IPS DF 6.9 (cell line): ENCODE measurements around the gene ANKLE2.
"Not testable (repeated sequence)": the region's sequence is repeated elsewhere in the genome, so short reads cannot be mapped to it uniquely, and the experiment has no call there.

Experiments used
- DNase-seq: peaks from one replicate; pipeline ENCODE4 v3.0.0-alpha.2; 2013; ENCODE audit warnings: low read depth, low spot score
- H3K27ac ChIP-seq: one replicate; pipeline ENCODE4 v1.5.1; 2013; ENCODE audit warnings: low read length, control low read depth
- H3K27me3 ChIP-seq: 2 replicates; pipeline ENCODE4 v1.6.1; 2013; ENCODE audit warnings: mild to moderate bottlenecking, low read length; ENCODE audit not compliant: control insufficient read depth, insufficient read depth
- H3K36me3 ChIP-seq: 2 replicates; pipeline ENCODE4 v1.6.1; 2013; ENCODE audit warnings: low read length; ENCODE audit not compliant: control insufficient read depth, insufficient read depth
- H3K4me1 ChIP-seq: 2 replicates; pipeline ENCODE4 v1.6.1; 2013; ENCODE audit warnings: low read length; ENCODE audit not compliant: control insufficient read depth, insufficient read depth
- H3K4me3 ChIP-seq: 2 replicates; pipeline ENCODE4 v1.5.1; 2013; ENCODE audit warnings: mild to moderate bottlenecking, low read length
- H3K9me3 ChIP-seq: 2 replicates; pipeline ENCODE4 v1.6.1; 2013; ENCODE audit warnings: low read length, inconsistent platforms; ENCODE audit not compliant: control insufficient read depth, insufficient read depth
- WGBS: extraction: QIAGEN DNeasy Blood & Tissue Kit; methylation state at CpG from one replicate; pipeline ENCODE4 v1.1.7; 2013; ENCODE audit warnings: mixed read lengths, missing lambda C conversion rate; ENCODE audit not compliant: insufficient read length, insufficient coverage; 5-methylcytosine and 5-hydroxymethylcytosine counted together

ANKLE2 gene

GRCh38 chr12:132777614-132778013 is 16.0 kb upstream of the ANKLE2 start:
- Histone ChIP-seq H3K27me3 (no peaks in the 10 kb centered on the region), H3K4me3 (no peak overlapping the region), H3K4me1 (no peaks in the 10 kb centered on the region), H3K36me3 (peaks cover 50% of the 10 kb centered on the region), H3K27ac (no peak overlapping the region), H3K9me3 (no peaks in the 10 kb centered on the region)
- no peak for DNase-seq
- WGBS = no CpG with 5 or more reads among the region's 20 CpGs

GRCh38 chr12:132776816-132777568 is 15.4 kb upstream of the ANKLE2 start:
- Histone ChIP-seq H3K4me3 (no peak overlapping the region), H3K27ac (no peak overlapping the region), H3K9me3 (no peaks in the 10 kb centered on the region), H3K36me3 (peaks cover 48% of the 10 kb centered on the region), H3K27me3 (no peaks in the 10 kb centered on the region), H3K4me1 (no peaks in the 10 kb centered on the region)
- no CpG with 5 or more reads among the region's 29 CpGs for whole genome bisulfite sequencing
- no peak for DNase-seq

DNA sequence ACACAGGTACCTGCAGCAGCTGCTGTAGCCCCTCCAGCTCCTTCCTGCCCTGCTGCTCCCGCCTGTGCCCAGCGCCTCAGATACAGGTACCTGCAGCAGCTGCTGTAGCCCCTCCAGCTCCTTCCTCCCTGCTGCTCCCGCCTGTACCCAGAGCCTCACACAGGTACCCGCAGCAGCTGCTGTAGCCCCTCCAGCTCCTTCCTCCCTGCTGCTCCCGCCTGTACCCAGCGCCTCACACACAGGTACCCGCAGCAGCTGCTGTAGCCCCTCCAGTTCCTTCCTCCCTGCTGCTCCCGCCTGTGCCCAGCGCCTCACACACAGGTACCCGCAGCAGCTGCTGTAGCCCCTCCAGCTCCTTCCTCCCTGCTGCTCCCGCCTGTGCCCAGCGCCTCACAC is 14.6 kb upstream of the ANKLE2 start:
- DNase-seq, H3K27me3 ChIP-seq, H3K4me3 ChIP-seq, H3K9me3 ChIP-seq, H3K4me1 ChIP-seq, H3K27ac ChIP-seq: not testable (repeated sequence)
- peaks cover 43% of the 10 kb centered on the region for H3K36me3 ChIP-seq
- no CpG with 5 or more reads among the region's 12 CpGs for WGBS

GRCh38 chr12:132775502-132776229 is 14.0 kb upstream of the ANKLE2 start:
- H3K27me3 ChIP-seq = no peaks in the 10 kb centered on the region

GRCh38 chr12:132774646-132775275 is 13.1 kb upstream of the ANKLE2 start:
- Histone ChIP-seq H3K27me3 (no peaks in the 10 kb centered on the region), H3K4me3 (no peak overlapping the region), H3K9me3 (no peaks in the 10 kb centered on the region), H3K27ac (no peak overlapping the region), H3K4me1 (no peaks in the 10 kb centered on the region), H3K36me3 (peaks cover 32% of the 10 kb centered on the region)
- no peak for DNase-seq
- no CpG with 5 or more reads among the region's 30 CpGs for WGBS

More at GRCh38 chr12:132775502-132776229, 14.0 kb upstream of the ANKLE2 start:
- no peak overlapping the region for H3K27ac ChIP-seq
- no CpG with 5 or more reads among the region's 24 CpGs for WGBS
- DNase-seq = no peak
- H3K36me3 ChIP-seq = peaks cover 40% of the 10 kb centered on the region
- H3K4me1 ChIP-seq = no peaks in the 10 kb centered on the region
- H3K9me3 ChIP-seq = no peaks in the 10 kb centered on the region
- H3K4me3 ChIP-seq = no peak overlapping the region

DNA sequence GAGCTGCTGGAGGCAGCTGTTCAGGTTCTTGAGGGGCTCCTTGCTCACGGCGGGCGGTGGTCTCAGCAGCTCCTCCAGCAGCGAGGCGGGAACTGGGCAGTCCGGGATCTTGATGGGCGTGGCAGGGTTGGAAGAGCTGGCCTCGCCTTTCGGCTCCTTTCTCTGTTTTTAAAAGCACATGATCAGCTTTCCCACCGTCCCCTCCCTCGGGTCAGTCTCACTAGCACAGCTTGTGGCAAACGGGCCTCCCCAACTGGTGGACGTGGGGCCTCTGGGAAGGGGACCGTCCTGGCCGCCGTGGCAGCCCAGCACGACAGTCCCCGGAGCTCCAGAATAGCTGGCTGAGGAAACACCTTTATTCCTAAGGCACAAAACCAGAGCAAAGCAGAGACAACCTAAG is 12.5 kb upstream of the ANKLE2 start:
- H3K4me1 ChIP-seq = no peaks in the 10 kb centered on the region
- no peaks in the 10 kb centered on the region for H3K27me3 ChIP-seq
- H3K36me3 ChIP-seq = peaks cover 32% of the 10 kb centered on the region
- H3K4me3 ChIP-seq = no peak overlapping the region
- no peak overlapping the region for H3K27ac ChIP-seq
- no peaks in the 10 kb centered on the region for H3K9me3 ChIP-seq
- no peak for DNase-seq
- no CpG with 5 or more reads among the region's 18 CpGs for WGBS

DNA sequence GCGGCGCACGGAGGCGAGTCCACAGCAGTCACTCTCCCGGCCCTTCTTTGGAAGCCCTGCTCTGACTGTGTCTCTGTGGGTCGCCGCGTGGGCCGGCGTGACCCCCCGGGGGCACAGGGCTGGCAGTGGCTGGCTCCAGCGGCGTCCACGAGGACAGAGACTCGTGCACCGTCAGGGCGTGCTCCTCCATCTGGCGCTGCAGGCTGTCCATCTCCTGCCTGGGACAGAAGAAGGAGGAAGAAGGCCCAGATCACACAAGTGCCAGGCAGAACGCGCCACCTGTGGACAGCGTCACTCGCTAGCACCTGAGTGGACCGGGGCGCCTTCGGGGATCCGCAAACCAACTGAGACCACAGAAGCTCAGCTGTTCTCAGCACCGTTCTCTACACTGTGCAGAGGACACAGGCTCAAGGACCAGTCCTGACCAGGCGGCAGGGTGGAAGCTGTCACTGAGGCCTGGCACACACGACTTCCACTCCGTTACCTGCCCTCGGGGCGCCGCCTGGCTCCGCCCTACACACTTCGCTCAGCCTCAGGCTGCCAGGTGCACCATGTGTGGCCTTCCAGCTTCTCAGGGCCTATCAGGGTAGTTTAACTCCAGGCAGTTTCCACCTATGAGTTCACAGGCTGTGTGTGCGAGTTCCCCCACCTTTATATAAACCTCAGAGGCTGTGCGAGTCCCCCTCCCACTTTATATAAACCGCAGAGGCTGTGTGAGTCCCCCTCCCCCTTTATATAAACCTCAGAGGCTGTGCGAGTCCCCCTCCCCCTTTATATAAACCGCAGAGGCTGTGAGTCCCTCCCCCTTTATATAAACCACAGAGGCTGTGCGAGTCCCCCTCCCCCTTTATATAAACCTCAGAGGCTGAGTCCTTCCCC is 11.7 kb upstream of the ANKLE2 start:
- WGBS = no CpG with 5 or more reads among the region's 41 CpGs
- no peak overlapping the region for H3K4me3 ChIP-seq
- H3K4me1 ChIP-seq = no peaks in the 10 kb centered on the region
- no peaks in the 10 kb centered on the region for H3K27me3 ChIP-seq
- H3K36me3 ChIP-seq = peaks cover 32% of the 10 kb centered on the region
- no peak overlapping the region for H3K27ac ChIP-seq
- DNase-seq = no peak
- no peaks in the 10 kb centered on the region for H3K9me3 ChIP-seq

GRCh38 chr12:132772606-132773005 is 11.0 kb upstream of the ANKLE2 start:
- DNase-seq = no peak
- Histone ChIP-seq H3K4me1 (no peaks in the 10 kb centered on the region), H3K27ac (no peak overlapping the region), H3K9me3 (no peaks in the 10 kb centered on the region), H3K36me3 (peaks cover 29% of the 10 kb centered on the region), H3K4me3 (no peak overlapping the region), H3K27me3 (no peaks in the 10 kb centered on the region)
- no CpG with 5 or more reads among the region's 14 CpGs for WGBS

DNA sequence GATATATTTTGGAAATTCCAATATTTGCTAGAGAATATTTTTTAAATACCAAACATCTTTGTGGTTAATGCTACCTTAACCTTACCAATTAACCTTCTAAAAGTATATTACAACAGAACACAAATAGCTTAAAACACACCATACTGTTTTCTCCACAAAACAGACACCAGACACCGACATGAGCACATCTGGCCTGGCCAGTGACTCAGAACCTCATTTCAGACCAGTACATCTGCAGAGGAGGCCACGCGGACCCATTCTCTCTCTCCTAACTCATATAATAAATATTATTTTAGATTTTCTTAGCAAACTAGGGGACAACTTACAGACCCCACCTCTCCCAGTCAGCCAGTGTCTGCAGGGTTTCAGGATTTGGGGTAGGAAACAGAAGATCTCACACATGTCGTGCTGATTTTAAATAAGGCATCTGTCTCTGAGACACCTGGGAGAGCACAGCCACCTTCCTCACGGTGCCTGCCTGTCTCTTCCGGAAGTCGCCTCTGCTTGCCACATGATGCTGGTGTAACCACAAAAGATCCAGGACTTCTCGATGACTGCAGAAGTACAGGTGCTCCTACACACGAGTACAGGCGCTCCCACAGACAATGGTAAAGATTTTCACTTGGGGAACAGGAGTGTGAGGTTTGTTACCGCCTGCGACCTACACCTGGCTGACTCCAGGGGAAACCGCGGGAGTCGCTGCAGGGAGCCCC is 9.7 kb upstream of the ANKLE2 start:
- DNase-seq = no peak
- Histone ChIP-seq H3K27ac (no peak overlapping the region), H3K9me3 (no peaks in the 10 kb centered on the region), H3K36me3 (peaks cover 21% of the 10 kb centered on the region), H3K27me3 (no peaks in the 10 kb centered on the region), H3K4me3 (no peak overlapping the region), H3K4me1 (no peaks in the 10 kb centered on the region)
- no CpG with 5 or more reads among the region's 15 CpGs for WGBS
